ENCODE results near the gene ILDR2. TPM values are rescaled to one million over a fixed set of nuclear protein-coding genes. Genes with fewer than 3 reads are reported as not detected.
A peak's percentile ranks its signal among the peaks of the same experiment; 100 is the strongest.

ILDR2 gene
- total RNA-seq, 1 donor from 2014 or later, result 7.8 TPM

DNA sequence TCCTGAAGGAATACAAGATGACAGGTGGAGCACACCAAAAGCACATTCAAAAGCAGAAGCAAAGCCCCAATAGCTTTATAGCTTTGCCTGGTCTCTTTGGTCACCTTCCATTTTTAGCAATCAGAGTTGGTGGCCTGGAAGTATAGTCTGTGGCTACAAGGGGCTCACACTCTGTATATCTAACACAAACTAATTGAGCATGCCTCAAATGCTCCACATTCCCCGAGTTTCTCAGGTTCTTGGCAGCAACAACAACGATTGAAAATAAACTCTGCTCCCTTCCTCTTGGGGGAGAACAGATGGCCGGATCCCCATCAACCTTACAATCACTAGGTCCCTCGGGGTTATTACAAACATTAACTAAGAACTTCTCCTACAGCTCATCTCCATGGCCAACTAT is 74.4 kb downstream of the ILDR2 start:
- no peak for TF ChIP-seq EZH2 (IDR thresholded peaks at IDR 0.05; ENCODE audit: insufficient read depth, low read length)
- TF ChIP-seq, protein P1, sequence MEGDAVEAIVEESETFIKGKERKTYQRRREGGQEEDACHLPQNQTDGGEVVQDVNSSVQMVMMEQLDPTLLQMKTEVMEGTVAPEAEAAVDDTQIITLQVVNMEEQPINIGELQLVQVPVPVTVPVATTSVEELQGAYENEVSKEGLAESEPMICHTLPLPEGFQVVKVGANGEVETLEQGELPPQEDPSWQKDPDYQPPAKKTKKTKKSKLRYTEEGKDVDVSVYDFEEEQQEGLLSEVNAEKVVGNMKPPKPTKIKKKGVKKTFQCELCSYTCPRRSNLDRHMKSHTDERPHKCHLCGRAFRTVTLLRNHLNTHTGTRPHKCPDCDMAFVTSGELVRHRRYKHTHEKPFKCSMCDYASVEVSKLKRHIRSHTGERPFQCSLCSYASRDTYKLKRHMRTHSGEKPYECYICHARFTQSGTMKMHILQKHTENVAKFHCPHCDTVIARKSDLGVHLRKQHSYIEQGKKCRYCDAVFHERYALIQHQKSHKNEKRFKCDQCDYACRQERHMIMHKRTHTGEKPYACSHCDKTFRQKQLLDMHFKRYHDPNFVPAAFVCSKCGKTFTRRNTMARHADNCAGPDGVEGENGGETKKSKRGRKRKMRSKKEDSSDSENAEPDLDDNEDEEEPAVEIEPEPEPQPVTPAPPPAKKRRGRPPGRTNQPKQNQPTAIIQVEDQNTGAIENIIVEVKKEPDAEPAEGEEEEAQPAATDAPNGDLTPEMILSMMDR (IDR thresholded peaks at IDR 0.05; ENCODE audit: insufficient read depth, low read depth, low read length), result no peak
- Histone ChIP-seq H3K9ac (ENCODE audit: low read length) (no peak overlapping the region), H3K4me3 (ENCODE audit: insufficient read depth, low read depth, low read length) (no peak overlapping the region), H3K4me2 (ENCODE audit: low read length) (peak overlapping the region; percentile 8), H2AFZ (ENCODE audit: low read depth, low read length) (no peak overlapping the region), H3K79me2 (ENCODE audit: insufficient read depth, low read length) (no peaks in the 10 kb centered on the region), H3K4me1 (ENCODE audit: insufficient read depth, low read length) (peaks cover 13% of the 10 kb centered on the region), H3K9me3 (ENCODE audit: insufficient read depth, low read depth, low read length) (no peaks in the 10 kb centered on the region), H3K27ac (ENCODE audit: low read depth, low read length) (no peak overlapping the region), H4K20me1 (ENCODE audit: insufficient read depth, low read length) (no peaks in the 10 kb centered on the region), H3K27me3 (ENCODE audit: insufficient read depth, low read length) (peaks cover 28% of the 10 kb centered on the region), H3K36me3 (ENCODE audit: insufficient read depth, low read length) (no peaks in the 10 kb centered on the region)
- FAIRE-seq (no peak), DNase-seq (ENCODE audit: low read depth) (peak; percentile 46)
- Mint-ChIP-seq H3K4me3 (ENCODE audit: unreplicated experiment) (no peak overlapping the region), H3K9me3 (ENCODE audit: unreplicated experiment) (peaks cover 9% of the 10 kb centered on the region), H3K36me3 (ENCODE audit: low read depth, unreplicated experiment) (peaks cover 2% of the 10 kb centered on the region), H3K27me3 (ENCODE audit: low read depth, unreplicated experiment) (no peaks in the 10 kb centered on the region), H3K4me1 (ENCODE audit: low read depth, unreplicated experiment) (peaks cover 28% of the 10 kb centered on the region), H3K27ac (ENCODE audit: unreplicated experiment) (no peak overlapping the region)

DNA sequence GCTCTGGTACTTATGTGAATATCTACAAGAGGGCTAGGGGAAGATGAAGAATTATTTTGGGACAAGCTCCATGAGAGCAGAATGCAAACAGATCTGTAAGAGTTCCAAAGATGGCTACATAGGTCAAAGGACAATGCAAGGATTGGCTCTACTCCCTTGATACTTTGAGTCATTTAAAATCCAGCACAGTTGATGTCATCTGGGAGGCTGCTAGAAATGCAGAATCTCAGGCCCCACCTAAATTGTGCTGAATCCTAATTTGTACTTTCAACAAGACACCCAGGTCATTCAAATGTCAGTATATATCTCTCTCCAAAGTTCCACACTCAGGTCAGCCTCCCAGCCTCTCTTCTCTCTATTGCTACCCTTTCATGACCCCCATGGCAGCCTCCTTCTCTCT is 75.6 kb downstream of the ILDR2 start:
- no peak for DNase-seq (ENCODE audit: low read depth)
- Histone ChIP-seq H2AFZ (ENCODE audit: low read depth, low read length) (no peak overlapping the region), H4K20me1 (ENCODE audit: insufficient read depth, low read length) (no peaks in the 10 kb centered on the region), H3K4me3 (ENCODE audit: insufficient read depth, low read depth, low read length) (no peak overlapping the region), H3K9ac (ENCODE audit: low read length) (no peak overlapping the region), H3K79me2 (ENCODE audit: insufficient read depth, low read length) (no peaks in the 10 kb centered on the region), H3K4me1 (ENCODE audit: insufficient read depth, low read length) (peaks cover 4% of the 10 kb centered on the region), H3K36me3 (ENCODE audit: insufficient read depth, low read length) (no peaks in the 10 kb centered on the region), H3K27me3 (ENCODE audit: insufficient read depth, low read length) (peaks cover 33% of the 10 kb centered on the region), H3K27ac (ENCODE audit: low read depth, low read length) (no peak overlapping the region), H3K9me3 (ENCODE audit: insufficient read depth, low read depth, low read length) (no peaks in the 10 kb centered on the region), H3K4me2 (ENCODE audit: low read length) (no peak overlapping the region)
- H3K27ac Mint-ChIP-seq (ENCODE audit: unreplicated experiment), result no peak overlapping the region
- peaks cover 2% of the 10 kb centered on the region for H3K36me3 Mint-ChIP-seq (ENCODE audit: low read depth, unreplicated experiment)
- no peak overlapping the region for H3K4me3 Mint-ChIP-seq (ENCODE audit: unreplicated experiment)
- peaks cover 17% of the 10 kb centered on the region for H3K4me1 Mint-ChIP-seq (ENCODE audit: low read depth, unreplicated experiment)
- peaks cover 9% of the 10 kb centered on the region for H3K9me3 Mint-ChIP-seq (ENCODE audit: unreplicated experiment)
- no peaks in the 10 kb centered on the region for H3K27me3 Mint-ChIP-seq (ENCODE audit: low read depth, unreplicated experiment)
- no peak for TF ChIP-seq EZH2 (IDR thresholded peaks at IDR 0.05; ENCODE audit: insufficient read depth, low read length)
- TF ChIP-seq, protein P1 (IDR thresholded peaks at IDR 0.05; ENCODE audit: insufficient read depth, low read depth, low read length), result no peak
- FAIRE-seq, result no peak

DNA sequence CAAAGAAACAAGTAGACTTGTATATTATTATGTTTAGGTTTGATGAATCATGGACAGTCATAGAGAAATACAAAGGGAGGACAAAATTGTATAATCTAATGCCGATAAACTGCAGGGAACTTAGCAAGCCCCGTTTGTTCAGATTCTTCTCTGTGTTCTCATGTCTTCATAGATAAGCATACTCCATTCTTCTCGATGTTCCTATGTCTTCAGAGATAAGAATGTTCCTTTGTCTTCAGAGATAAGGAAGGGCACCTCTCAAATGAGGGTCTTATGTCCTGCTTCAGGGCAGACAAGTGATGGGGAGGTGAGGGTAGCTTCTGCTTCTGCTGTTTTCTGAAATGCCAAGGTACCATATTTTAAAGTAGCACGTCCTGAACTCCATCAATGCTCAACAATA is 79.6 kb downstream of the ILDR2 start:
- no peaks in the 10 kb centered on the region for H4K20me1 ChIP-seq (ENCODE audit: insufficient read depth, low read length)
- Mint-ChIP-seq H3K9me3 (ENCODE audit: unreplicated experiment) (peaks cover 9% of the 10 kb centered on the region), H3K27ac (ENCODE audit: unreplicated experiment) (no peak overlapping the region), H3K36me3 (ENCODE audit: low read depth, unreplicated experiment) (peaks cover 2% of the 10 kb centered on the region), H3K4me1 (ENCODE audit: low read depth, unreplicated experiment) (peaks cover 3% of the 10 kb centered on the region), H3K27me3 (ENCODE audit: low read depth, unreplicated experiment) (peaks cover 6% of the 10 kb centered on the region), H3K4me3 (ENCODE audit: unreplicated experiment) (no peak overlapping the region)
- no peaks in the 10 kb centered on the region for H3K79me2 ChIP-seq (ENCODE audit: insufficient read depth, low read length)
- H3K36me3 ChIP-seq (ENCODE audit: insufficient read depth, low read length), result no peaks in the 10 kb centered on the region
- no peak overlapping the region for H3K9ac ChIP-seq (ENCODE audit: low read length)
- no peaks in the 10 kb centered on the region for H3K9me3 ChIP-seq (ENCODE audit: insufficient read depth, low read depth, low read length)
- H3K4me1 ChIP-seq (ENCODE audit: insufficient read depth, low read length), result no peaks in the 10 kb centered on the region
- H3K4me3 ChIP-seq (ENCODE audit: insufficient read depth, low read depth, low read length), result no peak overlapping the region
- TF ChIP-seq, protein P1 (IDR thresholded peaks at IDR 0.05; ENCODE audit: insufficient read depth, low read depth, low read length), result no peak
- no peak for TF ChIP-seq EZH2 (IDR thresholded peaks at IDR 0.05; ENCODE audit: insufficient read depth, low read length)
- H3K27ac ChIP-seq (ENCODE audit: low read depth, low read length), result no peak overlapping the region
- no peak for FAIRE-seq
- no peak overlapping the region for H3K4me2 ChIP-seq (ENCODE audit: low read length)
- DNase-seq (ENCODE audit: low read depth), result no peak
- H3K27me3 ChIP-seq (ENCODE audit: insufficient read depth, low read length), result peaks cover 42% of the 10 kb centered on the region
- no peak overlapping the region for H2AFZ ChIP-seq (ENCODE audit: low read depth, low read length)
